ENCODE data around the gene FAF1.

GRCh38 chr1:50750021-50750619, 209.9 kb downstream of the FAF1 start:
- TF ChIP-seq TAF1 (conservative IDR thresholded peaks at IDR 0.05): no peak
- no peak for TF ChIP-seq YY1 (IDR thresholded peaks at IDR 0.05)
- TF ChIP-seq CTCF (IDR thresholded peaks at IDR 0.05; ENCODE audit: low read depth, low read length, missing input control): peak; percentile 16
- TF ChIP-seq, protein P1, sequence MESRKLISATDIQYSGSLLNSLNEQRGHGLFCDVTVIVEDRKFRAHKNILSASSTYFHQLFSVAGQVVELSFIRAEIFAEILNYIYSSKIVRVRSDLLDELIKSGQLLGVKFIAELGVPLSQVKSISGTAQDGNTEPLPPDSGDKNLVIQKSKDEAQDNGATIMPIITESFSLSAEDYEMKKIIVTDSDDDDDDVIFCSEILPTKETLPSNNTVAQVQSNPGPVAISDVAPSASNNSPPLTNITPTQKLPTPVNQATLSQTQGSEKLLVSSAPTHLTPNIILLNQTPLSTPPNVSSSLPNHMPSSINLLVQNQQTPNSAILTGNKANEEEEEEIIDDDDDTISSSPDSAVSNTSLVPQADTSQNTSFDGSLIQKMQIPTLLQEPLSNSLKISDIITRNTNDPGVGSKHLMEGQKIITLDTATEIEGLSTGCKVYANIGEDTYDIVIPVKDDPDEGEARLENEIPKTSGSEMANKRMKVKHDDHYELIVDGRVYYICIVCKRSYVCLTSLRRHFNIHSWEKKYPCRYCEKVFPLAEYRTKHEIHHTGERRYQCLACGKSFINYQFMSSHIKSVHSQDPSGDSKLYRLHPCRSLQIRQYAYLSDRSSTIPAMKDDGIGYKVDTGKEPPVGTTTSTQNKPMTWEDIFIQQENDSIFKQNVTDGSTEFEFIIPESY (IDR thresholded peaks at IDR 0.05): no peak
- no peak for TF ChIP-seq GABPA (IDR thresholded peaks at IDR 0.05 in 1 of 2, conservative IDR thresholded peaks at IDR 0.05 in 1 of 2)
- no peak for TF ChIP-seq FOXA1 (IDR thresholded peaks at IDR 0.05)
- TF ChIP-seq SP1 (IDR thresholded peaks at IDR 0.05): no peak
- no peak for TF ChIP-seq HNF4A (conservative IDR thresholded peaks at IDR 0.05)
- no peak for TF ChIP-seq REST (IDR thresholded peaks at IDR 0.05)
- TF ChIP-seq FOXA2 (IDR thresholded peaks at IDR 0.05): no peak
- no peak for TF ChIP-seq ATF3 (IDR thresholded peaks at IDR 0.05)
- no peak for TF ChIP-seq JUND (IDR thresholded peaks at IDR 0.05)
- no peak for TF ChIP-seq EGR1 (IDR thresholded peaks at IDR 0.05; ENCODE audit: low read depth in 2 of 2)
- TF ChIP-seq, protein P2, sequence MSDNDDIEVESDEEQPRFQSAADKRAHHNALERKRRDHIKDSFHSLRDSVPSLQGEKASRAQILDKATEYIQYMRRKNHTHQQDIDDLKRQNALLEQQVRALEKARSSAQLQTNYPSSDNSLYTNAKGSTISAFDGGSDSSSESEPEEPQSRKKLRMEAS (IDR thresholded peaks at IDR 0.05): no peak

Measured in liver (tissue), 3 donors.